ENCODE results near the gene ASH1L.

The ASH1L gene

DNA sequence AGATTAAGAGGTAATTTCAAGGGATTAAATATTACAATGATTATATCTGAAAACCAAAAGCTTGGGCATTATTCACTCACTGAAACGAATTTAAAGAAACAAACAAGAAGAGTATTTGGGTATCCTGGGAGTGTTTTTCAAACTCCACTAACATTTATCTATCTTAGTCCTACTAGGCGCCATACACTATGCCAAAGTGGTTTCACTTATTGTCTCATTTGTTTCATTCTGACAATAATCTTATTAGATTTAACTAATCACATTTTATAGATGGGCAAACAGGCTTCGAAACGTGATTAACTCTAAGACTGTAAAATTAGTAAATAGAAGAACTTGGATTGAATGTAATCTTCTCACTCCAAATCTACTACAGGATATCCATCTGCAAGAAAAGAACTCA lies 25.4 kb downstream of the ASH1L start (continued):
- TF ChIP-seq, protein P1, sequence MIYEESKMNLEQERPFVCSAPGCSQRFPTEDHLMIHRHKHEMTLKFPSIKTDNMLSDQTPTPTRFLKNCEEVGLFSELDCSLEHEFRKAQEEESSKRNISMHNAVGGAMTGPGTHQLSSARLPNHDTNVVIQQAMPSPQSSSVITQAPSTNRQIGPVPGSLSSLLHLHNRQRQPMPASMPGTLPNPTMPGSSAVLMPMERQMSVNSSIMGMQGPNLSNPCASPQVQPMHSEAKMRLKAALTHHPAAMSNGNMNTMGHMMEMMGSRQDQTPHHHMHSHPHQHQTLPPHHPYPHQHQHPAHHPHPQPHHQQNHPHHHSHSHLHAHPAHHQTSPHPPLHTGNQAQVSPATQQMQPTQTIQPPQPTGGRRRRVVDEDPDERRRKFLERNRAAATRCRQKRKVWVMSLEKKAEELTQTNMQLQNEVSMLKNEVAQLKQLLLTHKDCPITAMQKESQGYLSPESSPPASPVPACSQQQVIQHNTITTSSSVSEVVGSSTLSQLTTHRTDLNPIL (CRISPR knock-in tag; IDR thresholded peaks at IDR 0.05; ENCODE audit: low read depth): no peak

DNA sequence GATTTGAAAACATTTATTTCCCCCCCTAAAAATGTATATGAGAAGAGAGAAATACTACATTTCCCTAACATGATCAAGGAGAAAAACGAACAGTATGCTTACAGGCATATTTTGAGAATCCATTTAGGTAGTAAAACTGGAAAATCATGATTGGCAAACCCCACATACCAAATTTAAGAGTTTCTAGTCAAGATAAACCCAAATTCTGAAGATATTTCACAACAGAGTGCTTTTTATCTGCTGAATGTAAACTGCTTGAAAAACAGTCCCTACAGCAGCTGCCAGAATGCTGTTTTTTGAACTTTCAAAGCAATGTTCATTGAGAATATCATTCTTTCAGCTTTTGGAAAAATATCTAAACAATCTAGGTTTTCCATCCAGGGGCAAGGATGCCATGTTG lies 31.0 kb downstream of the ASH1L start:
- ATAC-seq: no peak
- no peak for TF ChIP-seq ZNF8 (CRISPR knock-in tag; IDR thresholded peaks at IDR 0.05)
- TF ChIP-seq BACH2 (CRISPR knock-in tag; IDR thresholded peaks at IDR 0.05; ENCODE audit: borderline replicate concordance): no peak
- TF ChIP-seq, protein P2, sequence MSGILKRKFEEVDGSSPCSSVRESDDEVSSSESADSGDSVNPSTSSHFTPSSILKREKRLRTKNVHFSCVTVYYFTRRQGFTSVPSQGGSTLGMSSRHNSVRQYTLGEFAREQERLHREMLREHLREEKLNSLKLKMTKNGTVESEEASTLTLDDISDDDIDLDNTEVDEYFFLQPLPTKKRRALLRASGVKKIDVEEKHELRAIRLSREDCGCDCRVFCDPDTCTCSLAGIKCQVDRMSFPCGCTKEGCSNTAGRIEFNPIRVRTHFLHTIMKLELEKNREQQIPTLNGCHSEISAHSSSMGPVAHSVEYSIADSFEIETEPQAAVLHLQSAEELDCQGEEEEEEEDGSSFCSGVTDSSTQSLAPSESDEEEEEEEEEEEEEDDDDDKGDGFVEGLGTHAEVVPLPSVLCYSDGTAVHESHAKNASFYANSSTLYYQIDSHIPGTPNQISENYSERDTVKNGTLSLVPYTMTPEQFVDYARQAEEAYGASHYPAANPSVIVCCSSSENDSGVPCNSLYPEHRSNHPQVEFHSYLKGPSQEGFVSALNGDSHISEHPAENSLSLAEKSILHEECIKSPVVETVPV (CRISPR knock-in tag; IDR thresholded peaks at IDR 0.05): no peak
- TF ChIP-seq, protein P3, sequence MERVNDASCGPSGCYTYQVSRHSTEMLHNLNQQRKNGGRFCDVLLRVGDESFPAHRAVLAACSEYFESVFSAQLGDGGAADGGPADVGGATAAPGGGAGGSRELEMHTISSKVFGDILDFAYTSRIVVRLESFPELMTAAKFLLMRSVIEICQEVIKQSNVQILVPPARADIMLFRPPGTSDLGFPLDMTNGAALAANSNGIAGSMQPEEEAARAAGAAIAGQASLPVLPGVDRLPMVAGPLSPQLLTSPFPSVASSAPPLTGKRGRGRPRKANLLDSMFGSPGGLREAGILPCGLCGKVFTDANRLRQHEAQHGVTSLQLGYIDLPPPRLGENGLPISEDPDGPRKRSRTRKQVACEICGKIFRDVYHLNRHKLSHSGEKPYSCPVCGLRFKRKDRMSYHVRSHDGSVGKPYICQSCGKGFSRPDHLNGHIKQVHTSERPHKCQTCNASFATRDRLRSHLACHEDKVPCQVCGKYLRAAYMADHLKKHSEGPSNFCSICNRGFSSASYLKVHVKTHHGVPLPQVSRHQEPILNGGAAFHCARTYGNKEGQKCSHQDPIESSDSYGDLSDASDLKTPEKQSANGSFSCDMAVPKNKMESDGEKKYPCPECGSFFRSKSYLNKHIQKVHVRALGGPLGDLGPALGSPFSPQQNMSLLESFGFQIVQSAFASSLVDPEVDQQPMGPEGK (CRISPR knock-in tag; IDR thresholded peaks at IDR 0.05; ENCODE audit: borderline replicate concordance): no peak
- TF ChIP-seq, protein P4, sequence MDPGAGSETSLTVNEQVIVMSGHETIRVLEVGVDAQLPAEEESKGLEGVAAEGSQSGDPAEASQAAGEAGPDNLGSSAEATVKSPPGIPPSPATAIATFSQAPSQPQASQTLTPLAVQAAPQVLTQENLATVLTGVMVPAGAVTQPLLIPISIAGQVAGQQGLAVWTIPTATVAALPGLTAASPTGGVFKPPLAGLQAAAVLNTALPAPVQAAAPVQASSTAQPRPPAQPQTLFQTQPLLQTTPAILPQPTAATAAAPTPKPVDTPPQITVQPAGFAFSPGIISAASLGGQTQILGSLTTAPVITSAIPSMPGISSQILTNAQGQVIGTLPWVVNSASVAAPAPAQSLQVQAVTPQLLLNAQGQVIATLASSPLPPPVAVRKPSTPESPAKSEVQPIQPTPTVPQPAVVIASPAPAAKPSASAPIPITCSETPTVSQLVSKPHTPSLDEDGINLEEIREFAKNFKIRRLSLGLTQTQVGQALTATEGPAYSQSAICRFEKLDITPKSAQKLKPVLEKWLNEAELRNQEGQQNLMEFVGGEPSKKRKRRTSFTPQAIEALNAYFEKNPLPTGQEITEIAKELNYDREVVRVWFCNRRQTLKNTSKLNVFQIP (CRISPR knock-in tag; IDR thresholded peaks at IDR 0.05; ENCODE audit: borderline replicate concordance, low read depth): no peak
- no peak for TF ChIP-seq TCF4 (CRISPR knock-in tag; IDR thresholded peaks at IDR 0.05; ENCODE audit: borderline replicate concordance)
- no peak for TF ChIP-seq SNAI2 (CRISPR knock-in tag; IDR thresholded peaks at IDR 0.05)
- TF ChIP-seq, protein P1 (CRISPR knock-in tag; IDR thresholded peaks at IDR 0.05; ENCODE audit: low read depth): no peak
- TF ChIP-seq RARB (CRISPR knock-in tag; IDR thresholded peaks at IDR 0.05): no peak
- TF ChIP-seq GLIS3 (CRISPR knock-in tag; IDR thresholded peaks at IDR 0.05): no peak
- TF ChIP-seq TOX (CRISPR knock-in tag; IDR thresholded peaks at IDR 0.05; ENCODE audit: borderline replicate concordance): no peak
- TF ChIP-seq, protein P5, sequence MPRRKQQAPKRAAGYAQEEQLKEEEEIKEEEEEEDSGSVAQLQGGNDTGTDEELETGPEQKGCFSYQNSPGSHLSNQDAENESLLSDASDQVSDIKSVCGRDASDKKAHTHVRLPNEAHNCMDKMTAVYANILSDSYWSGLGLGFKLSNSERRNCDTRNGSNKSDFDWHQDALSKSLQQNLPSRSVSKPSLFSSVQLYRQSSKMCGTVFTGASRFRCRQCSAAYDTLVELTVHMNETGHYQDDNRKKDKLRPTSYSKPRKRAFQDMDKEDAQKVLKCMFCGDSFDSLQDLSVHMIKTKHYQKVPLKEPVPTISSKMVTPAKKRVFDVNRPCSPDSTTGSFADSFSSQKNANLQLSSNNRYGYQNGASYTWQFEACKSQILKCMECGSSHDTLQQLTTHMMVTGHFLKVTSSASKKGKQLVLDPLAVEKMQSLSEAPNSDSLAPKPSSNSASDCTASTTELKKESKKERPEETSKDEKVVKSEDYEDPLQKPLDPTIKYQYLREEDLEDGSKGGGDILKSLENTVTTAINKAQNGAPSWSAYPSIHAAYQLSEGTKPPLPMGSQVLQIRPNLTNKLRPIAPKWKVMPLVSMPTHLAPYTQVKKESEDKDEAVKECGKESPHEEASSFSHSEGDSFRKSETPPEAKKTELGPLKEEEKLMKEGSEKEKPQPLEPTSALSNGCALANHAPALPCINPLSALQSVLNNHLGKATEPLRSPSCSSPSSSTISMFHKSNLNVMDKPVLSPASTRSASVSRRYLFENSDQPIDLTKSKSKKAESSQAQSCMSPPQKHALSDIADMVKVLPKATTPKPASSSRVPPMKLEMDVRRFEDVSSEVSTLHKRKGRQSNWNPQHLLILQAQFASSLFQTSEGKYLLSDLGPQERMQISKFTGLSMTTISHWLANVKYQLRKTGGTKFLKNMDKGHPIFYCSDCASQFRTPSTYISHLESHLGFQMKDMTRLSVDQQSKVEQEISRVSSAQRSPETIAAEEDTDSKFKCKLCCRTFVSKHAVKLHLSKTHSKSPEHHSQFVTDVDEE (CRISPR knock-in tag; IDR thresholded peaks at IDR 0.05): no peak
- TF ChIP-seq ZNF70 (CRISPR knock-in tag; IDR thresholded peaks at IDR 0.05): no peak
- TF ChIP-seq ZFP30 (CRISPR knock-in tag; IDR thresholded peaks at IDR 0.05): no peak
- no peak for TF ChIP-seq ZFP3 (CRISPR knock-in tag; IDR thresholded peaks at IDR 0.05)

DNA sequence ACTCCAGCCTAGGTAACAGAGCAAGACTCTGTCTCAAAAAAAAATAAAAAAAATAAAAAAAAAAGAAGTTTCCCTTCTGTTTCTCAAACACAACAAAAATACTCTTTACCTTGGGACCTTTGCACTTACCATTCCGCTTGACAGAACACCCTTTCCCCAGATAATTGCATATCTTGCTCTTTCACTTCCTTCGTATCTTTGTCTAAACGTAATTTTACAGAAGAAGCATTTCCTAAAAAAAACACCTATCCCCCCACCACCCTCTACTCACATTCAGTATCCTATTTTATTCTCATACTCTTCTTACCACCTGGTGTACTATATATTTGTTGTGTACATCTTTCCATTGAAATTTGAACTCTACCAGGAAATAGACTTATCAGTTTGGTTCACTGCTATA lies 32.7 kb downstream of the ASH1L start:
- no peak for ATAC-seq
- TF ChIP-seq BACH2 (CRISPR knock-in tag; IDR thresholded peaks at IDR 0.05; ENCODE audit: borderline replicate concordance) (no peak), ARNTL (CRISPR knock-in tag; IDR thresholded peaks at IDR 0.05; ENCODE audit: borderline replicate concordance, low read depth) (no peak), PPARA (CRISPR knock-in tag; IDR thresholded peaks at IDR 0.05; ENCODE audit: borderline replicate concordance) (no peak), OSR1 (CRISPR knock-in tag; IDR thresholded peaks at IDR 0.05) (no peak), TCF4 (CRISPR knock-in tag; IDR thresholded peaks at IDR 0.05; ENCODE audit: borderline replicate concordance) (no peak), ZNF70 (CRISPR knock-in tag; IDR thresholded peaks at IDR 0.05) (no peak), GLIS3 (CRISPR knock-in tag; IDR thresholded peaks at IDR 0.05) (no peak), ZNF8 (CRISPR knock-in tag; IDR thresholded peaks at IDR 0.05) (no peak), TOX (CRISPR knock-in tag; IDR thresholded peaks at IDR 0.05; ENCODE audit: borderline replicate concordance) (no peak), ISL1 (CRISPR knock-in tag; IDR thresholded peaks at IDR 0.05) (no peak)
- TF ChIP-seq, protein P1 (CRISPR knock-in tag; IDR thresholded peaks at IDR 0.05; ENCODE audit: low read depth): no peak
- TF ChIP-seq, protein P2 (CRISPR knock-in tag; IDR thresholded peaks at IDR 0.05): no peak
- TF ChIP-seq, protein P5 (CRISPR knock-in tag; IDR thresholded peaks at IDR 0.05): no peak

All from SK-N-SH treated with all-trans-retinoic acid at 6 μM for 48 hours (cell line).